Activated CD8-positive, alpha-beta memory T cell treated with anti-CD3 and anti-CD28 coated beads for 48 hours (primary cell): Measurements from ENCODE around the gene EPHA2.
A peak's percentile ranks its signal among the peaks of the same experiment; 100 is the strongest.

Experiments
- DNase-seq, 3 experiments: peaks; one replicate each; pipeline ENCODE4 v3.0.0-alpha.2; 2020; ENCODE audit warnings: low read depth in 2 of 3, low spot score in 2 of 3

The EPHA2 gene

GRCh38 chr1:16138772-16139221 lies 17.1 kb downstream of the EPHA2 start:
- DNase-seq: no peak

GRCh38 chr1:16137890-16138467 lies 17.9 kb downstream of the EPHA2 start:
- no peak for DNase-seq

GRCh38 chr1:16135501-16135900 lies 20.4 kb downstream of the EPHA2 start:
- no peak for DNase-seq

- DNase-seq: no peak
These were observed 21.0 kb downstream of the EPHA2 start for GRCh38 chr1:16134906-16135305.

- no peak for DNase-seq
These were observed 21.6 kb downstream of the EPHA2 start for GRCh38 chr1:16134066-16134801.

- DNase-seq: no peak
These were observed 22.6 kb downstream of the EPHA2 start for GRCh38 chr1:16133007-16133961.

GRCh38 chr1:16132325-16132785 lies 23.5 kb downstream of the EPHA2 start:
- no peak for DNase-seq

- DNase-seq: no peak
These were observed 24.1 kb downstream of the EPHA2 start for GRCh38 chr1:16131636-16132324.

GRCh38 chr1:16130827-16131226 lies 25.0 kb downstream of the EPHA2 start:
- no peak for DNase-seq

GRCh38 chr1:16129921-16130543 lies 25.8 kb downstream of the EPHA2 start:
- no peak for DNase-seq

- no peak for DNase-seq
These were observed 26.6 kb downstream of the EPHA2 start for GRCh38 chr1:16129316-16129715.

- no peak for DNase-seq
These were observed 27.5 kb downstream of the EPHA2 start for GRCh38 chr1:16128338-16128741.

- no peak for DNase-seq
These were observed 28.1 kb downstream of the EPHA2 start for GRCh38 chr1:16127676-16128337.

- no peak for DNase-seq
These were observed 28.9 kb downstream of the EPHA2 start for GRCh38 chr1:16126743-16127515.

- DNase-seq: no peak
These were observed 29.7 kb downstream of the EPHA2 start for GRCh38 chr1:16126160-16126559.

- no peak for DNase-seq
These were observed 30.4 kb downstream of the EPHA2 start for GRCh38 chr1:16125483-16125882.

GRCh38 chr1:16125088-16125470 lies 30.8 kb downstream of the EPHA2 start:
- no peak for DNase-seq

GRCh38 chr1:16124377-16125087 lies 31.3 kb downstream of the EPHA2 start:
- DNase-seq: no peak

- peak; percentile 36 to 52 (median 38) for DNase-seq
These were observed 33.0 kb downstream of the EPHA2 start for GRCh38 chr1:16122916-16123315.
